ENCODE measurements around the gene RILPL1. TPM values are rescaled to one million over a fixed set of nuclear protein-coding genes. Genes with fewer than 3 reads are reported as not detected.

RILPL1 gene
- total RNA-seq, 4 donors from 2014 or later = 8.5 to 21.9 (median 11.2) TPM

DNA sequence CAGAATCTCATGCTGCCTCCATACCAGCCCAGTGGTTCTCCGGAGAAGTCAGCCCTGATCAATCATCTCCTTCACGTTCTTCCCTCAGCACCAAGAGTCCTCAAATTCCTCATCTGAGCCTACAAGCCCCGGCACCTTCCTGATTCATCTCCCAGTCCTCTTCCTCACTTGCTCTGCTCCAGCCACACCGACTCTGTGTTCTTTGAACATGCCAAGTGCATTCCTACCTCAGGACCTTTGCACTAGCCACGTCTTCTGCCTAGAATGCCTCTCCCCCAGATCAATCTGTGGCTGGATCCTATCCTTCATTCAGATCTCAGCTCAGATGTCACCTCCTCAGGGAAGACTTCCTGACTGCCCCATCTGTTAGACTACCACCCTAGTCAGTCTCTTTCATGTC, 4.7 kb downstream of the RILPL1 start:
- TF ChIP-seq, protein P1, sequence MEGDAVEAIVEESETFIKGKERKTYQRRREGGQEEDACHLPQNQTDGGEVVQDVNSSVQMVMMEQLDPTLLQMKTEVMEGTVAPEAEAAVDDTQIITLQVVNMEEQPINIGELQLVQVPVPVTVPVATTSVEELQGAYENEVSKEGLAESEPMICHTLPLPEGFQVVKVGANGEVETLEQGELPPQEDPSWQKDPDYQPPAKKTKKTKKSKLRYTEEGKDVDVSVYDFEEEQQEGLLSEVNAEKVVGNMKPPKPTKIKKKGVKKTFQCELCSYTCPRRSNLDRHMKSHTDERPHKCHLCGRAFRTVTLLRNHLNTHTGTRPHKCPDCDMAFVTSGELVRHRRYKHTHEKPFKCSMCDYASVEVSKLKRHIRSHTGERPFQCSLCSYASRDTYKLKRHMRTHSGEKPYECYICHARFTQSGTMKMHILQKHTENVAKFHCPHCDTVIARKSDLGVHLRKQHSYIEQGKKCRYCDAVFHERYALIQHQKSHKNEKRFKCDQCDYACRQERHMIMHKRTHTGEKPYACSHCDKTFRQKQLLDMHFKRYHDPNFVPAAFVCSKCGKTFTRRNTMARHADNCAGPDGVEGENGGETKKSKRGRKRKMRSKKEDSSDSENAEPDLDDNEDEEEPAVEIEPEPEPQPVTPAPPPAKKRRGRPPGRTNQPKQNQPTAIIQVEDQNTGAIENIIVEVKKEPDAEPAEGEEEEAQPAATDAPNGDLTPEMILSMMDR (IDR thresholded peaks at IDR 0.05) = no peak
- ATAC-seq (ENCODE audit: low FRiP score) (no peak), DNase-seq (ENCODE audit: low spot score) (no peak)

DNA sequence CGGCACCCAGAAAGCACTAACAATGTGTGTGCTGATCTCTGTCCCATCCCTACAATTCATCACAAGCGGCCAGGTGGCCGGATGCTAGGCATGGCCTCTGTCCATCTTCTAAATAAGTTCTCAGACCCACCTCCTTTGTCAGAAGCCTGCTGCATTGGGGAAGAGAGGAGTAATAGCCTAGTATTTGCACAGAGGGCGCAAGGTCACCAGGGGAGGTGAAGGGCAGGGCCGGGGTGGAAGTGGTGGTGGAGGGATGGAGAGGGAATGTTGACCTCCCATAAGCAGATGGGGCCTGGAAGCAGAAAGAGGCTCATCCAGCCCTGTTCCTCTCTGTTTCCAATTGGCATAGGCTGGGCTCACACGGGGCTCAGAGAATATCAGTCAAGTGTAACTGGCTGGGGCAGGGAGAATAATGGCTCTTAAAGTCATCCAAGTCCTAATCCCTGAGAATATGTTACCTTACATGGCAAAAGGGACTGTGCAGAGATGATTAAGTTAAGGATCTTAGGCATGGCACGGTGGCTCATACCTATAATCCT, 6.9 kb downstream of the RILPL1 start:
- no peak for ATAC-seq (ENCODE audit: low FRiP score)

DNA sequence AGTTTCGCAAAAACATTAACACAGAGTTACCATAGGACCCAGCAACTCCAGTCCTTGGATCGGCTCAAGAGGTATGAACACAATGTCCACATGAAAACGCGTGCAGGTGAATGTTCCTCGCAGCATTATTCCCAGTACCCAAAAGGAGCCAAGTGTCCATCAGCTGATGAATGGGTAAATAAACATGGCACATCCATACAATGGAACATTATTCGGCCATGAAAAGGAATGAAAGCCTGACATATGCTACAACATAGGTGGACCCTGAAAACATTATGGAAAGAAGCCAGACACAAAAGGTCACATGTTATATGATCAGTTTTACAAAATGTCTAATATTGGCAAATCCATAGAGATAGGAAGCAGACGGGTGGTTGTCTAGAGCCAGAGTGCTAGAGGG, 9.1 kb downstream of the RILPL1 start:
- DNase-seq (ENCODE audit: low spot score) (no peak), ATAC-seq (ENCODE audit: low FRiP score) (no peak)
- TF ChIP-seq, protein P1 (IDR thresholded peaks at IDR 0.05) = no peak

More for the DNA sequence above, 6.9 kb downstream of the RILPL1 start:
- TF ChIP-seq, protein P1 (IDR thresholded peaks at IDR 0.05) = no peak
- DNase-seq (ENCODE audit: low spot score) = no peak

DNA sequence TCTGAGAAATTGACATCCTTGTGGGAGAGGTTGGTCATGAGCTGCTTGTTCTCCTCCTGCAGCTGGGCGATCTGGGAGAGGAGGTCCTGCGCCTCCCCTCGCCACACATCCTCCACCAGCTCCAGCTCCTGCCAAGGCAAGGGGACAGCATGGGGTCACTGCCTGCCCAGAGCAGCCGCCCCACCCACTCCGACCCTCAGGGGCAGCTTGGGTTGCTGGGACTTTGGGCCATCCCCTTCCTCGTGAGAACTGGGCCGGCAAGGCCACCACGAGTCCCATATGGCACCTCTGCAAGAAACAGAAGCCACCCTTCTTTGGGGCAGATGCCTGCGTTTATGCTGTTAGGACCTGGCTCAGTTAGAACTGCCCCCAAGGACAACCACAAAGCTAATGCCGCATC, 10.0 kb downstream of the RILPL1 start:
- TF ChIP-seq, protein P1 (IDR thresholded peaks at IDR 0.05) = no peak
- no peak for DNase-seq (ENCODE audit: low spot score)
- ATAC-seq (ENCODE audit: low FRiP score) = no peak

DNA sequence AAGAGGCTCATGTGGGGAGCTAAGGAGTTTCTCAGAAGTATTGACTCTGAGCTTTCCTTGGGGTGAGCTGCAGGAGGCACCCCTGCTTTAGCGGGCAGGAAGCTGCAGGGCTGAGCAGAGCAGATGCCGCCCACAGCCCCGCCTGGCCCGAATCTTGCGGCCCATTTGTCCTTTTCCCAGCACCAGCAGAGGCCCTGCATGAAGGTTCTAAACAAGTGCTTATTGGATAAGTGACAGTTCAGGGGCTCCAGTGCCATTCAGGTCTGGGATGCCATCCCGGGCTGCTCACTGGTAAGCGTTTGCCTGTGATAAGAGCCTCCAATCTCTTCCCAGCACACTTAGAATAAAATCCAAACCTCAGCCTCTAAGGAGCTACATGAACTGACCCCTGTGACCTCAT, 11.4 kb downstream of the RILPL1 start:
- DNase-seq (ENCODE audit: low spot score) (no peak), ATAC-seq (ENCODE audit: low FRiP score) (no peak)
- TF ChIP-seq, protein P1 (IDR thresholded peaks at IDR 0.05) = no peak

DNA sequence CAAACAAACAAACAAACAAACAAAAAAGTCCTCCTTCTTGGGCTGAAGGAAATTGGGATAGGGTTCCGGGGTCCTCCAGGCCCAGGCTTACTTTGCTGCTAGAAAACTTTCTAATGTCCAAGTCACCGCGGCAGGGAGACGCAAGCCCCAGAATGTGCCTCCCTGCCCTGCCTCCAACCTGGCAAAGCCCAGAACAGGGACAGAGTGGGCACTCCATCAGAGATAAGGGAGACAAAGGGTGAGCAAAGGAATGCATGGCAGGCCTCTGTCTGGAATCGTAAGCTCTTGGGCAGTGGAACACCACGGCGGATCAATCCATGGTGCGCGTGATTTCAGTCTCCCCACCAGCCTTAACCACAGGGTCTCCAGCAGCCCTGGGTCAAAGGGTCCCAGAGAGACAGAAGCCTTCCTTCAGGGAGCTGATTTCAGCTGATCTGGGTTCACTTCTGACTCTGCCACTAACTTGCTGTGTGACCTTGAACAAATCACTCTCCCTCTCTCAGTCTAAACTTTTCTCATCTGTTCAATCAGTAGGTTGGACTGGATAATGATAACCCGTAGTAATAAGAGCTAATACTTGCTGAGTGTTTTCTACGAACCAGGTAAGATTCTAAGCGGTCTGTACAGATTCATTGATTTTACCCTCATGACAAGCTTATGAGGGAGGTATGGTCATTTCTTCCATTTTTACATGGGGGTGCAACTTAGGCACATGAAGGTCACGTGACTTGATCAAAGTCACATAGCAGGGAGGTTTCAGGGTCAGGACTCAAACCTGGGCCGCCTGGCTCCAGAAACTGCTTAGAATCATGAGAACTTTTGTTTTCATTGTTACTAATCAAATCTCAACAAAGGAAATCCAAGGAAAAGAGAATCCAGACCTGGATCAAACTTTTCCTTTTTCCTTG, 12.7 kb downstream of the RILPL1 start:
- DNase-seq (ENCODE audit: low spot score) = no peak
- TF ChIP-seq, protein P1 (IDR thresholded peaks at IDR 0.05) = no peak
- ATAC-seq (ENCODE audit: low FRiP score) = no peak

All from omental fat pad (tissue), 4 donors.